ENCODE data around the gene ZNF41. TPM values are rescaled to one million over a fixed set of nuclear protein-coding genes. Genes with fewer than 3 reads are reported as not detected.

ZNF41 gene
- total RNA-seq, 1 experiment from 2014 or later: 2.5 TPM

DNA sequence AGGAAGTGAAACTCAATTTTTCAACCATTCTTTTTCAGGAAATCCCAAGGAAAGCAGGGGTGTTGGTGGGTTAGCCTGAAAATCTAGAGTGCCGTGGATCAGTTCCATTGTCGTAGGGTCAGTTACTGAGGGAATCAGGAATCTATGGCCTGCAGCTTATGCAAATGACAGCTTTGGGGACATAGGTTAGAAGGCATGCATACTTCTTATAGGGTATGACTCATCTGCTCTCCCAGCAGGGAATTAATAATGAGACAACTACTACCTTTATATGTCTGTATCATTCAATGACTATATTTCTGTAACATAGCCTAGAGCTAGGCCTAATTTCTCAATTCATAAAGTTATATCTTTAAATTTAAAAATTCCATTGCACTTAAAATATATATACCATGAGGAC is 36.6 kb downstream of the ZNF41 start:
- Histone ChIP-seq H3K18ac (ENCODE audit: insufficient read length, low read depth, low read length) (no peak overlapping the region), H3K9me3 (ENCODE audit: control insufficient read depth, low read depth, low read length) (peaks cover 57% of the 10 kb centered on the region), H3K27me3 (ENCODE audit: insufficient read depth, low read length) (no peaks in the 10 kb centered on the region), H4K8ac (replicated peaks; ENCODE audit: insufficient read length, low read depth, low read length) (no peak overlapping the region), H2AFZ (ENCODE audit: low read length) (no peak overlapping the region), H3K56ac (ENCODE audit: insufficient read length, low read depth, low read length) (no peak overlapping the region), H3K27ac (ENCODE audit: insufficient read length, low read depth, low read length) (no peak overlapping the region), H3K23ac (ENCODE audit: insufficient read length, low read depth, low read length) (no peak overlapping the region), H2BK120ac (ENCODE audit: low read depth, low read length, poor library complexity, severe bottlenecking) (no peak overlapping the region), H3K23me2 (ENCODE audit: insufficient read length, low read depth, low read length, poor library complexity, severe bottlenecking) (no peaks in the 10 kb centered on the region), H3K9ac (ENCODE audit: extremely low read depth, insufficient read length, low read length) (no peak overlapping the region), H3K79me1 (ENCODE audit: insufficient read depth, low read depth, low read length, poor library complexity, severe bottlenecking) (no peaks in the 10 kb centered on the region), H3K14ac (ENCODE audit: insufficient read depth, low read length) (no peak overlapping the region), H2BK20ac (ENCODE audit: low read depth, low read length, poor library complexity, severe bottlenecking) (no peak overlapping the region), H2BK15ac (ENCODE audit: low read depth, low read length) (no peak overlapping the region), H2BK5ac (ENCODE audit: insufficient read length, low read length) (no peak overlapping the region), H3T11ph (ENCODE audit: low read length) (no peak overlapping the region), H4K91ac (ENCODE audit: insufficient read length, low read depth, low read length) (no peak overlapping the region), H2AK5ac (ENCODE audit: insufficient read length, low read length) (no peak overlapping the region), H3K79me2 (ENCODE audit: insufficient read depth, low read length) (no peaks in the 10 kb centered on the region), H2BK12ac (ENCODE audit: insufficient read length, low read depth, low read length) (no peak overlapping the region), H3K4me1 (ENCODE audit: insufficient read depth, low read length) (no peaks in the 10 kb centered on the region), H4K5ac (ENCODE audit: insufficient read length, low read depth, low read length) (no peak overlapping the region), H3K4me2 (ENCODE audit: insufficient read depth, insufficient read length, low read length) (no peak overlapping the region), H4K20me1 (ENCODE audit: control insufficient read depth, insufficient read depth, insufficient read length) (no peaks in the 10 kb centered on the region), H3K4ac (ENCODE audit: low read depth, low read length) (no peak overlapping the region)
- no peak overlapping the region for H3K4me3 Mint-ChIP-seq
- no peak overlapping the region for H3K27ac Mint-ChIP-seq
- no peaks in the 10 kb centered on the region for H3K4me1 Mint-ChIP-seq
- no CpG with 5 or more reads among the region's 2 CpGs for WGBS (ENCODE audit: extremely low coverage, insufficient read length, low lambda C conversion rate)
- DNase-seq: no peak
- peaks cover 79 to 89% of the 10 kb centered on the region in 2 experiments for H3K9me3 Mint-ChIP-seq
- H3K27me3 Mint-ChIP-seq (ENCODE audit: low read depth): no peaks in the 10 kb centered on the region
- TF ChIP-seq, protein P1, sequence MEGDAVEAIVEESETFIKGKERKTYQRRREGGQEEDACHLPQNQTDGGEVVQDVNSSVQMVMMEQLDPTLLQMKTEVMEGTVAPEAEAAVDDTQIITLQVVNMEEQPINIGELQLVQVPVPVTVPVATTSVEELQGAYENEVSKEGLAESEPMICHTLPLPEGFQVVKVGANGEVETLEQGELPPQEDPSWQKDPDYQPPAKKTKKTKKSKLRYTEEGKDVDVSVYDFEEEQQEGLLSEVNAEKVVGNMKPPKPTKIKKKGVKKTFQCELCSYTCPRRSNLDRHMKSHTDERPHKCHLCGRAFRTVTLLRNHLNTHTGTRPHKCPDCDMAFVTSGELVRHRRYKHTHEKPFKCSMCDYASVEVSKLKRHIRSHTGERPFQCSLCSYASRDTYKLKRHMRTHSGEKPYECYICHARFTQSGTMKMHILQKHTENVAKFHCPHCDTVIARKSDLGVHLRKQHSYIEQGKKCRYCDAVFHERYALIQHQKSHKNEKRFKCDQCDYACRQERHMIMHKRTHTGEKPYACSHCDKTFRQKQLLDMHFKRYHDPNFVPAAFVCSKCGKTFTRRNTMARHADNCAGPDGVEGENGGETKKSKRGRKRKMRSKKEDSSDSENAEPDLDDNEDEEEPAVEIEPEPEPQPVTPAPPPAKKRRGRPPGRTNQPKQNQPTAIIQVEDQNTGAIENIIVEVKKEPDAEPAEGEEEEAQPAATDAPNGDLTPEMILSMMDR (conservative IDR thresholded peaks at IDR 0.05): no peak
- peaks cover 43 to 50% (median 46%) of the 10 kb centered on the region in 3 experiments for H3K36me3 Mint-ChIP-seq (ENCODE audit: insufficient read depth in 1 of 3, low read depth in 3 of 3)
